HEK293 (cell line): ENCODE measurements around the gene CRYBG2.

ENCODE experiments used
- KLF10 ChIP-seq: fragments of 450-650 bp; IDR thresholded peaks from 2 replicates; pipeline ENCODE4 v1.5.1; 2018; ENCODE audit warnings: missing biosample characterization, mild to moderate bottlenecking, missing genetic modification characterization
- MZF1 ChIP-seq: fragments of 450-650 bp; formaldehyde crosslinking; IDR thresholded peaks from 2 replicates; pipeline ENCODE4 v1.5.1; 2017; ENCODE audit warnings: missing biosample characterization, missing genetic modification characterization, borderline replicate concordance
- SCRT1 ChIP-seq: fragments of 450-650 bp; formaldehyde crosslinking; IDR thresholded peaks from 2 replicates; pipeline ENCODE4 v1.5.1; 2016; ENCODE audit warnings: missing biosample characterization, missing genetic modification characterization, borderline replicate concordance
- WT1 ChIP-seq: fragments of 450-650 bp; formaldehyde crosslinking; IDR thresholded peaks from 2 replicates; pipeline ENCODE4 v1.5.1; 2016; ENCODE audit warnings: missing biosample characterization, missing genetic modification characterization
- ZBTB20 ChIP-seq: fragments of 450-650 bp; formaldehyde crosslinking; IDR thresholded peaks from 2 replicates; pipeline ENCODE4 v1.5.1; 2016; ENCODE audit warnings: missing biosample characterization, missing genetic modification characterization
- ZBTB21 ChIP-seq: fragments of 450-650 bp; formaldehyde crosslinking; IDR thresholded peaks from 2 replicates; pipeline ENCODE4 v1.5.1; 2017; ENCODE audit warnings: missing biosample characterization, missing genetic modification characterization
- ZFP3 ChIP-seq: fragments of 450-650 bp; formaldehyde crosslinking; IDR thresholded peaks from 2 replicates; pipeline ENCODE4 v1.5.1; 2016; ENCODE audit warnings: low read depth, missing biosample characterization, missing genetic modification characterization
- ZIC2 ChIP-seq: fragments of 450-650 bp; formaldehyde crosslinking; IDR thresholded peaks from 2 replicates; pipeline ENCODE4 v1.5.1; 2016; ENCODE audit warnings: missing biosample characterization, missing genetic modification characterization
- ZNF121 ChIP-seq: fragments of 450-650 bp; formaldehyde crosslinking; IDR thresholded peaks from 2 replicates; pipeline ENCODE4 v1.5.1; 2016; ENCODE audit warnings: missing biosample characterization, missing genetic modification characterization
- ZNF148 ChIP-seq: fragments of 450-650 bp; formaldehyde crosslinking; IDR thresholded peaks from 2 replicates; pipeline ENCODE4 v1.5.0; 2017; ENCODE audit warnings: missing biosample characterization, missing genetic modification characterization, borderline replicate concordance
- ZNF2 ChIP-seq: fragments of 450-650 bp; formaldehyde crosslinking; IDR thresholded peaks from 2 replicates; pipeline ENCODE4 v1.5.1; 2016; ENCODE audit warnings: missing biosample characterization, missing genetic modification characterization
- ZNF324 ChIP-seq: fragments of 450-650 bp; formaldehyde crosslinking; IDR thresholded peaks from 2 replicates; pipeline ENCODE4 v1.5.1; 2016; ENCODE audit warnings: missing biosample characterization, missing genetic modification characterization
- ZNF350 ChIP-seq: fragments of 450-650 bp; formaldehyde crosslinking; IDR thresholded peaks from 2 replicates; pipeline ENCODE4 v1.5.0; 2017; ENCODE audit warnings: missing biosample characterization, mild to moderate bottlenecking, missing genetic modification characterization
- ZNF398 ChIP-seq: fragments of 450-650 bp; formaldehyde crosslinking; IDR thresholded peaks from 2 replicates; pipeline ENCODE4 v1.5.1; 2017; ENCODE audit warnings: missing biosample characterization, missing genetic modification characterization
- ZNF449 ChIP-seq: fragments of 450-650 bp; formaldehyde crosslinking; IDR thresholded peaks from 2 replicates; pipeline ENCODE4 v1.5.1; 2017; ENCODE audit warnings: missing biosample characterization, mild to moderate bottlenecking, missing genetic modification characterization, moderate library complexity
- ZNF521 ChIP-seq: fragments of 450-650 bp; formaldehyde crosslinking; IDR thresholded peaks from 2 replicates; pipeline ENCODE4 v1.5.1; 2017; ENCODE audit warnings: missing biosample characterization, mild to moderate bottlenecking, missing genetic modification characterization
- ZNF585B ChIP-seq: fragments of 450-650 bp; formaldehyde crosslinking; IDR thresholded peaks from 2 replicates; pipeline ENCODE4 v1.5.1; 2016; ENCODE audit warnings: missing biosample characterization, missing genetic modification characterization
- ZNF792 ChIP-seq: fragments of 450-650 bp; formaldehyde crosslinking; IDR thresholded peaks from 2 replicates; pipeline ENCODE4 v1.5.1; 2016; ENCODE audit warnings: missing biosample characterization, missing genetic modification characterization
- ZNF830 ChIP-seq: fragments of 450-650 bp; IDR thresholded peaks from 2 replicates; pipeline ENCODE4 v1.5.0; 2018; ENCODE audit warnings: missing biosample characterization, missing genetic modification characterization, low read depth, mild to moderate bottlenecking, moderate library complexity
- ZSCAN5A ChIP-seq: fragments of 450-650 bp; formaldehyde crosslinking; IDR thresholded peaks from 2 replicates; pipeline ENCODE4 v1.5.1; 2016; ENCODE audit warnings: missing biosample characterization, missing genetic modification characterization
- TF ChIP-seq, protein P1 (sequence below): fragments of 450-650 bp; formaldehyde crosslinking; conservative IDR thresholded peaks from 2 replicates; pipeline ENCODE4 v1.5.1; 2016; ENCODE audit warnings: low read depth, missing biosample characterization, missing genetic modification characterization
- TF ChIP-seq, protein P2 (sequence below): fragments of 450-650 bp; formaldehyde crosslinking; IDR thresholded peaks from 2 replicates; pipeline ENCODE4 v1.5.1; 2016; ENCODE audit warnings: missing biosample characterization, missing genetic modification characterization
- TF ChIP-seq, protein P3 (sequence below): fragments of 450-650 bp; IDR thresholded peaks from 2 replicates; pipeline ENCODE4 v1.5.1; 2018; ENCODE audit warnings: missing biosample characterization, missing genetic modification characterization
- TF ChIP-seq, protein P4 (sequence below): fragments of 450-650 bp; formaldehyde crosslinking; IDR thresholded peaks from 2 replicates; pipeline ENCODE4 v1.5.1; 2017; ENCODE audit warnings: missing biosample characterization, missing genetic modification characterization

Gene CRYBG2

GRCh38 chr1:26387447-26387846 lies 33.5 kb upstream of the CRYBG2 start (continued):
- TF ChIP-seq, protein P1, sequence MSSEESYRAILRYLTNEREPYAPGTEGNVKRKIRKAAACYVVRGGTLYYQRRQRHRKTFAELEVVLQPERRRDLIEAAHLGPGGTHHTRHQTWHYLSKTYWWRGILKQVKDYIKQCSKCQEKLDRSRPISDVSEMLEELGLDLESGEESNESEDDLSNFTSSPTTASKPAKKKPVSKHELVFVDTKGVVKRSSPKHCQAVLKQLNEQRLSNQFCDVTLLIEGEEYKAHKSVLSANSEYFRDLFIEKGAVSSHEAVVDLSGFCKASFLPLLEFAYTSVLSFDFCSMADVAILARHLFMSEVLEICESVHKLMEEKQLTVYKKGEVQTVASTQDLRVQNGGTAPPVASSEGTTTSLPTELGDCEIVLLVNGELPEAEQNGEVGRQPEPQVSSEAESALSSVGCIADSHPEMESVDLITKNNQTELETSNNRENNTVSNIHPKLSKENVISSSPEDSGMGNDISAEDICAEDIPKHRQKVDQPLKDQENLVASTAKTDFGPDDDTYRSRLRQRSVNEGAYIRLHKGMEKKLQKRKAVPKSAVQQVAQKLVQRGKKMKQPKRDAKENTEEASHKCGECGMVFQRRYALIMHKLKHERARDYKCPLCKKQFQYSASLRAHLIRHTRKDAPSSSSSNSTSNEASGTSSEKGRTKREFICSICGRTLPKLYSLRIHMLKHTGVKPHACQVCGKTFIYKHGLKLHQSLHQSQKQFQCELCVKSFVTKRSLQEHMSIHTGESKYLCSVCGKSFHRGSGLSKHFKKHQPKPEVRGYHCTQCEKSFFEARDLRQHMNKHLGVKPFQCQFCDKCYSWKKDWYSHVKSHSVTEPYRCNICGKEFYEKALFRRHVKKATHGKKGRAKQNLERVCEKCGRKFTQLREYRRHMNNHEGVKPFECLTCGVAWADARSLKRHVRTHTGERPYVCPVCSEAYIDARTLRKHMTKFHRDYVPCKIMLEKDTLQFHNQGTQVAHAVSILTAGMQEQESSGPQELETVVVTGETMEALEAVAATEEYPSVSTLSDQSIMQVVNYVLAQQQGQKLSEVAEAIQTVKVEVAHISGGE (tag by site-specific recombination), result no peak
- TF ChIP-seq ZNF449 (no peak), ZFP3 (tag by site-specific recombination) (no peak), ZBTB20 (tag by site-specific recombination) (no peak), ZNF398 (peak; percentile 38; the same call in 1 of the 2 replicates), ZNF148 (tag by site-specific recombination) (no peak), ZNF324 (tag by site-specific recombination) (0 out of 2 replicates have a peak, but pooled peaks have one; percentile 50), ZNF121 (tag by site-specific recombination) (no peak), ZNF521 (tag by site-specific recombination) (no peak), ZSCAN5A (no peak), ZIC2 (tag by site-specific recombination) (peak; percentile 65), ZNF350 (tag by site-specific recombination) (no peak), MZF1 (tag by site-specific recombination) (no peak), ZBTB21 (0 out of 2 replicates have a peak, but pooled peaks have one; percentile 38), ZNF830 (no peak), KLF10 (tag by site-specific recombination) (no peak), SCRT1 (tag by site-specific recombination) (no peak), ZNF792 (tag by site-specific recombination) (no peak), ZNF585B (tag by site-specific recombination) (no peak), WT1 (peak; percentile 67), ZNF2 (tag by site-specific recombination) (no peak)
- TF ChIP-seq, protein P2, sequence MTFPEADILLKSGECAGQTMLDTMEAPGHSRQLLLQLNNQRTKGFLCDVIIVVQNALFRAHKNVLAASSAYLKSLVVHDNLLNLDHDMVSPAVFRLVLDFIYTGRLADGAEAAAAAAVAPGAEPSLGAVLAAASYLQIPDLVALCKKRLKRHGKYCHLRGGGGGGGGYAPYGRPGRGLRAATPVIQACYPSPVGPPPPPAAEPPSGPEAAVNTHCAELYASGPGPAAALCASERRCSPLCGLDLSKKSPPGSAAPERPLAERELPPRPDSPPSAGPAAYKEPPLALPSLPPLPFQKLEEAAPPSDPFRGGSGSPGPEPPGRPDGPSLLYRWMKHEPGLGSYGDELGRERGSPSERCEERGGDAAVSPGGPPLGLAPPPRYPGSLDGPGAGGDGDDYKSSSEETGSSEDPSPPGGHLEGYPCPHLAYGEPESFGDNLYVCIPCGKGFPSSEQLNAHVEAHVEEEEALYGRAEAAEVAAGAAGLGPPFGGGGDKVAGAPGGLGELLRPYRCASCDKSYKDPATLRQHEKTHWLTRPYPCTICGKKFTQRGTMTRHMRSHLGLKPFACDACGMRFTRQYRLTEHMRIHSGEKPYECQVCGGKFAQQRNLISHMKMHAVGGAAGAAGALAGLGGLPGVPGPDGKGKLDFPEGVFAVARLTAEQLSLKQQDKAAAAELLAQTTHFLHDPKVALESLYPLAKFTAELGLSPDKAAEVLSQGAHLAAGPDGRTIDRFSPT (tag by site-specific recombination), result peak; percentile 95
- TF ChIP-seq, protein P3, sequence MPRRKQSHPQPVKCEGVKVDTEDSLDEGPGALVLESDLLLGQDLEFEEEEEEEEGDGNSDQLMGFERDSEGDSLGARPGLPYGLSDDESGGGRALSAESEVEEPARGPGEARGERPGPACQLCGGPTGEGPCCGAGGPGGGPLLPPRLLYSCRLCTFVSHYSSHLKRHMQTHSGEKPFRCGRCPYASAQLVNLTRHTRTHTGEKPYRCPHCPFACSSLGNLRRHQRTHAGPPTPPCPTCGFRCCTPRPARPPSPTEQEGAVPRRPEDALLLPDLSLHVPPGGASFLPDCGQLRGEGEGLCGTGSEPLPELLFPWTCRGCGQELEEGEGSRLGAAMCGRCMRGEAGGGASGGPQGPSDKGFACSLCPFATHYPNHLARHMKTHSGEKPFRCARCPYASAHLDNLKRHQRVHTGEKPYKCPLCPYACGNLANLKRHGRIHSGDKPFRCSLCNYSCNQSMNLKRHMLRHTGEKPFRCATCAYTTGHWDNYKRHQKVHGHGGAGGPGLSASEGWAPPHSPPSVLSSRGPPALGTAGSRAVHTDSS (tag by site-specific recombination), result no peak
- TF ChIP-seq, protein P4, sequence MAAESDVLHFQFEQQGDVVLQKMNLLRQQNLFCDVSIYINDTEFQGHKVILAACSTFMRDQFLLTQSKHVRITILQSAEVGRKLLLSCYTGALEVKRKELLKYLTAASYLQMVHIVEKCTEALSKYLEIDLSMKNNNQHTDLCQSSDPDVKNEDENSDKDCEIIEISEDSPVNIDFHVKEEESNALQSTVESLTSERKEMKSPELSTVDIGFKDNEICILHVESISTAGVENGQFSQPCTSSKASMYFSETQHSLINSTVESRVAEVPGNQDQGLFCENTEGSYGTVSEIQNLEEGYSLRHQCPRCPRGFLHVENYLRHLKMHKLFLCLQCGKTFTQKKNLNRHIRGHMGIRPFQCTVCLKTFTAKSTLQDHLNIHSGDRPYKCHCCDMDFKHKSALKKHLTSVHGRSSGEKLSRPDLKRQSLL (tag by site-specific recombination), result no peak
